Measurements from ENCODE around the gene FRAT2.
A peak's percentile ranks its signal among the peaks of the same experiment; 100 is the strongest.

FRAT2 gene

DNA sequence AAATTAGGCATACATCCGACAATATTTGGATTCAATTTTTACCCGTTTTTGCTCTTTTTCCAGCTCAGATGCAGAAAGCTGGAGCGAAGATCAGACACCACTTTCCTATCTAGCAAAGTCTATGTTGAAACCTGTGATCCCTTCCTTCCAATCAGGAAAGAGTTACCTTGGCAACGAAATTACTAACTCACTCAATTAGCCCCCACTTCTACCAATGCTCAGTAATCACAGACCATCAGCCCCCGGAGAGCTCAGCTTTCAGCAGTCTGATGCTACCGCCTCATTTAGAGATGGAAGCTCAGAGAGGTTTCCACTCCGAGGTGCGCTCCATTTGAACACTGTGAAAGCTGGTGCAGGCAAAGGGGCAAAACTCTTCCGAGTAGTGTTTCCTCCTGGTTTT, 8.8 kb downstream of the FRAT2 start:
- no peak for DNase-seq (ENCODE audit: low spot score)

DNA sequence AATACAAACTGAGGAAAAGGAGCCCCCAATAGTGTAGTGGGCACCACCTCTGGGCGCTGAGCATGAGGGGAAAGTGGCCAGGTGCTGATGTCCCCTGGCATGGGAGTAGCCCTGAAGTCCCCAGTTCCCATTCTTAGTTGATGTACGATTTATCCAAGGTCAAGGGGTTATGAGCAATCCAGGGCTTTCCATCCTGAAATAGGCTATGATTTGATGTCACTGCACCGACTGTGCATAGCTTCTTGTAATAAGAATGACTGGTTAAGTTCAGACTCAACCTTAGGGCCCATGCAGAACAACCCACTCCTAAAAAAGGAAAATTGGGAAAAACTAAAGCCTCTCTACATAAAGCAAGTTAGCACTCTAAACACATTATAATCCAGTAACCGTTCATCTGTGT, 11.0 kb downstream of the FRAT2 start:
- no peak for DNase-seq (ENCODE audit: low spot score)

DNA sequence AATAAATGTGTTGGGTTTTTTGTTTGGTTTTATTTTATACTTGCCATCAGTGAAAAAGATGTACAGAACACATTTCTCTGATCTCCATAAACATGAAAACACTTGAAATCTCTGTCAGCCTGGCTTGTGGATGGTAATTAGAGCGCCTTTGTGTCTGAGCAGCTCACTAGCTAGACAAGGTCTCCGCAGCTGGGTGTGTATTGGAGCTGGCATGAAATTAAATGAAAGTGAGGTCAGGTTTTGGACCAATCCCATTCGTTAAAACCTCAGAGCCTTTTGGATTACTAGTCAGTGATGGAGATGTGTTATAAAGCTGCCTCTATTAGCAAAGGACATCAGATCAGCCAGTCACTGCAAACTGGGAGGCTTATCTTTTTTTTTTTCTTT, 12.7 kb downstream of the FRAT2 start:
- no peak for DNase-seq (ENCODE audit: low spot score)

DNA sequence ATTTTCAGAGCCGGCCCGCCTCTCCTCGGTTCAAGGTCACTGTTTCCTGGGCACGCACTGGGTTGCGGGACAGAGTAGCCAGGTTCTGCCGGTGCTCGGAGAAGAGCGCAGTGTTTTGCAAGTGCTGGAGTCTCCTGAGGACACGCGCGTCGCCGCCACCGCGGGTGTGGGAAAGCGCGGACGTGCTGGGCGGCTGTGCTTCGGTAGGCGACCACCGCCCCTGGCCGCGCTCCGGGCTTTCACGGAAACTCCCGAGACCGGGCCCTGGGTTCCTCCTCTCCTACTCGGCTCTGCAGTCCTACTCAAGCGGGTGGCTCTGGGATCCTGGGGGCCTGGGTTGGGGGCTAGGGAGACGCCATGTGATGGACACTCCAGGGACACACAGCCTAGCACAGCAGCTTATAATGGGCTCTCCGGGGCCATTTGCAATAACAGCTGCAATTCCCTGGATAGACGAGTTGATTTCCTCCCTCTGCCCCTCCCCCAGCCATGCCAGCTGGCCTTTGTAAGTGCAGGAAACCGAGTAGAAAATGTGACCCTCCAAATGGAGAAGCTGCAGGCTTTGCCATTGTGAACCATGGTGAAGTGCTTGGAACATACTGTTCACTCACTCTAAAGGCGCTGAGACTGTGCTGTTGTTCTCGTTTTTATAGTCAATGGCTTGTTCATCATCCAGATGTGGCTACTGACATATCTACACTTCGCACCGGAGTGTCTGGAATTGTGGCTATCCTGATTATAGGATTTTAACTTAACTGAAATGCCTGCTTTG, 13.3 kb downstream of the FRAT2 start:
- no peak for DNase-seq (ENCODE audit: low spot score)

DNA sequence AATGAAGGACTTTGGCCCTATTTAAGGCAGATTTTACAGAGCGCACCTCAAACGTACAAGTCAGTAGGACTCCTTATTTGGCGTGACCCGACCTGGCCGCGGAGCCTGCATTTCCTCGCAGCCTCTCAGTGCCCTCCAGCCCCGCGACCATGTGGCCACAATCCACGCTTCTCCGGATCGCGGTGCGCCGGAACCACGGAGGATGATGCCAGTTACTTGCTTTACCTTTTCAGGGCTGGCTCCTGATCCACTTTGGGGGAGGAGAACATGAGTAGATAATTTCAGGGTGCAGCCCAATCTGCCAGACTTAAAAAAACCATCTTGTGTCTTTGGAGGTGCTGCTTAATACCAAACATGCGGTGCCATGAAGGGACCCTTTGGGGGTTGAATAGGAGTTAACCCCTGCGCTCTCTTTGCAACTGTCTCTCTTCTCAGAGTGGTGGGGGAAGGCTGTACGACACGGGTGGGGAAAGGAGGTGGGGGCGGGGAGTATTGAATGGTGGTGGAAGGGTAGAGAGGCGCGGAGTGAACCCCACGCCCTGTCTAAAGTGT, 14.0 kb downstream of the FRAT2 start:
- no peak for DNase-seq (ENCODE audit: low spot score)

DNA sequence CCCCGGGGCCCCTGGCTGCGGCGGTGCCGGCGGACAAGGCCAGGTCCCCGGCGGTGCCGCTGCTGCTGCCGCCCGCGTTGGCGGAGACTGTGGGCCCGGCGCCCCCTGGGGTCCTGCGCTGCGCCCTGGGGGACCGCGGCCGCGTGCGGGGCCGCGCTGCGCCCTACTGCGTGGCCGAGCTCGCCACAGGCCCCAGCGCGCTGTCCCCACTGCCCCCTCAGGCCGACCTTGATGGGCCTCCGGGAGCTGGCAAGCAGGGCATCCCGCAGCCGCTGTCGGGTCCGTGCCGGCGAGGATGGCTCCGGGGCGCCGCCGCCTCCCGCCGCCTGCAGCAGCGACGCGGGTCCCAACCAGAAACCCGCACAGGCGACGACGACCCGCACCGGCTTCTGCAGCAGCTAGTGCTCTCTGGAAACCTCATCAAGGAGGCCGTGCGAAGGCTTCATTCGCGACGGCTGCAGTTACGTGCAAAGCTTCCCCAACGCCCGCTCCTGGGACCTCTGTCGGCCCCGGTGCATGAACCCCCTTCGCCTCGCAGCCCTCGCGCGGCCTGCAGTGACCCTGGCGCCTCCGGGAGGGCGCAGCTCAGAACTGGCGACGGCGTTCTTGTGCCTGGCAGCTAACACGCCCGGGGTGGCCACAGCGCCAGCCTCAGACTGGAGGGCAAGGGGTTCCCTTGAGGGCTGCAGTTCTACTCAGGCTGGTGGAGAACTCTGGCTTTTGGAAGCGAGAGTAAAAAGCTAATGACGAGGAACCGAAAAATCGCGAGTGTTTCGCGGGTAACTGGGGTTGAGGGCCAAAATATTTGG, 14.7 kb downstream of the FRAT2 start:
- peak; percentile 47 for DNase-seq (ENCODE audit: low spot score)

DNA sequence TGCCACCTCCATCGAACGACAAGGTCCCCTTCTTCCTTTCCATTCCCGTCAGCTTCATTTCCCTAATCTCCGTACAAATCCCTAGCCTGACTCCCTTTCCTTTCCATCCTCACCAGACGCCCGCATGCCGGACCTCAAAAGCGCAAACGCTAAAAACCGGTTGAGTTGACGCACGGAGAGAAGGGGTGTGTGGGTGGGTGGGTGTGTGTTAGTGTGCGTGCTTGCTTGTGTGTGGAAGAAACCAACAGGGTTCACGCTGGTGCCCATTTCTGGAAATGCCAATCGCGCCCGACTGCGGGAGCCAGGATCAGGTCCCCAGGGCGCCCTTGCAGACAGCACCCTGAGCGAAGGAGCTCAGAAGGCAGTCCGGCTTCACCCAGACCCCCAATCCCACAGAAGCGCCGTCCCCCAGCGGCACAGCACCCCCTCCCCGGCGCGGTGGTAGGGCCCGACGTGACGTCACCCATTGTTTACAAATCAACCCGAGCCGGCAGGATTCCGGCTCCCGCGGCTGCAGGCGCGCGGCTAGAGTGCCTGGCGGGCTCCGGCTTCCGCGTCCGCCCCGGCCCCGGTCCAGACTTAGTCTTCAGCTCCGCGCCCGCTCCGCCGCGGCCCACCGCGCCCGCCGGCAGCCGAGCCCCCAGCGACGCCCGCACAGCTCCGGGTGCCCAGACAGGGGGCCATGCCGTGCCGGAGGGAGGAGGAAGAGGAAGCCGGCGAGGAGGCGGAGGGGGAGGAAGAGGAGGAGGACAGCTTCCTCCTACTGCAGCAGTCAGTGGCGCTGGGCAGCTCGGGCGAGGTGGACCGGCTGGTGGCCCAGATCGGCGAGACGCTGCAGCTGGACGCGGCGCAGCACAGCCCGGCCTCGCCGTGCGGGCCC, 15.5 kb downstream of the FRAT2 start, which contains the start of gene FRAT1:
Gene FRAT1, plus strand, starts transcription at position 500 of the 880 bp plus-strand sequence. Its CDS starts 183 bp downstream, at position 683.
- DNase-seq (ENCODE audit: low spot score): peak; percentile 78

DNA sequence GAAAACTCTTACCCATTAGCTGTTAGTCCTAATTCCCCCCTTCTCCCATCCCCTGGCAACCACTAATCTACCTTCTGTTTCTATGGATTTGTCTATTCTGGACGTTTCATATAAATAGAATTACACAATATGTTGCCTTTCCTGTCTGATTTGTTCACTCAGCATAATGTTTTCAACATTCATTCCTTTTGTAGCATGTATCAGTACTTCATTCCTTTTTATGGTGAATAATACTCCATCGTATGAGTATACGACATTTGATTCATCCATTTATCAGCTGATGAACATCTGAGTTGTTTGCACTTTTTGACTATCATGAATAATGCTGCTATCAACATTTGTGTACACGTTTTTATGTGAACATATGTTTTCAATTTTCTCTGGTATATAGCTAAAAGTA, 19.9 kb downstream of the FRAT2 start:
- no peak for DNase-seq (ENCODE audit: low spot score)

DNA sequence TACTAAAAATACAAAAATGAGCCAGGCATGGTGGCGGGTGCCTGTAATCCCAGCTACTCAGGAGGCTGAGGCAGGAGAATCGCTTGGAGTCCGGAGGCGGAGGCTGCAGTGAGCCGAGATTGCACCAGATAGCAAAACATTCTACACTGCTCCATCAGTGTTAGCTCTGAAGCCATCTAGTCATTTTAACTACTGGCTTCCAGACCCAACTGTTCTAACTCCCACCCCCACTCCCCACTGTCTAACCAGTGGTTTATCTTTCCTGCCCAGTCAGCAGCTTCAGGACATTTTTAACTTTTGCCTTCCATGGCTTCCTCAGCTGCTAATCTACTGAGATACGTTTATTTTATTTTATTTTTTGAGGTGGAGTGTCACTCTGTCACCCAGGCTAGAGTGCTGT, 21.6 kb downstream of the FRAT2 start:
- no peak for DNase-seq (ENCODE audit: low spot score)

DNA sequence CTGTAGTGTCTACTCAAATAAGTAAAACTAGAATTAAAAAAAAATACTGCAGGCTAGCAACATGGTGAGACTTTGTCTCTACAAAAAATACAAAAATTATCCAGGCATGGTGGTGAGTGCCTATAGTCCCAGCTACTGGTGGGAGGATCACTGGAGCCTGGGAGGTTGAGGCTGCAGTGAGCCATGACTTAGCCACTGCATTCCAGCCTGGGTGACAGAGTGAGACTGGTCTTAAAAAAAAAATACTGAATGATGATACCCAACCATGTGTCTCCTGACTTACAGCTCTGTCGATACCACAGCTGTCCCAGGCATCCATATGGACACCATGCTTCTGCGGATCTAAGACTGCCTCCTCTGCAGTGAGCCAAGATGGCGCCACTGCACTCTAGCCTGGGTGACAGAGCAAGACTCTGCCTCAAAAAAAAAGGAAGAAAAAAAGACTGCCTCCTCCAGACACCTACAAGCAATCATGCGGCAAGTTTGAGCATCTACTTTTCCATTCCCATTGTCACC, 23.4 kb downstream of the FRAT2 start:
- DNase-seq (ENCODE audit: low spot score): no peak

DNA sequence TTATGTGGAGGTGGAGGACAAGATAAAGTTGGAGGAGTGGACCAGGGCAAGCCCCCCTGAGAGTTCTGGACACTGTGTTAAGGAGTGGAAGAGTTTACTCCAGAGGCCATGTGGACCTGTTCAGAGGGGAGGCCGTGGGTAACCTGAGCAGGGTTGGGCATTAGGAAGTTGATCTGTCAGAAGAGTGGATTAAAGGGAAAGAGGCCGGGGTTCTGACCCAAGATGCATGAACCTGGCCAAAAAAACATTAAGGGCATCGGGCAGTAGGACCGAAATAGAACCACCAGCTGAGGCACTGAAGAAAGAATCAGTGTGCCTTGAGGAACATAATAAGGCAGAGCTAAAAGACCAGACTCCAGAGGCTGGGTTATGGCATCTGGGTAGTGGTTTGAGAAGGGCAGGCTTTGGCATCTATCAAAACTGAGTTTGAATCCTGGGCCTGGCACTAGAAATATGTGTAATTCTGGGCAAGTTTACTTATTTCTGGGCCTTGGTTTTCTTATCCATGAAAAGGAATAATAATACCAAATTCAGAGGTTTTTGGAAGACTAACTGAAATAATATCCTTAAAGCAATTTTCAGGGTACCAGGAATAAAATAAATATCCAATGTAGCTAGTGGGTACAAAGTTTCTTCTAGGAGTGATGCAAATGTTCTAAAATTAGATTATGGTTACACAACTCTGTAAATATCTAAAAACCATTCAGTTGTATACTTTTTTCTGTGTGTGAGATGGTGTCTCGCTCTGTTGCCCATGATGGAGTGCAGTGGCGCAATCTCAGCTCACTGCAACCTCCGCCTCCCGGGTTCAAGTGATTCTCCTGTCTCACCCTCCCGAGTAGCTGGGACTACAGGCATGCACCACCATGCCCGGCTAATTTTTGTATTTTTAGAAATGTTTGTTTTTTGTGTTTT, 26.4 kb downstream of the FRAT2 start:
- no peak for DNase-seq (ENCODE audit: low spot score)

DNA sequence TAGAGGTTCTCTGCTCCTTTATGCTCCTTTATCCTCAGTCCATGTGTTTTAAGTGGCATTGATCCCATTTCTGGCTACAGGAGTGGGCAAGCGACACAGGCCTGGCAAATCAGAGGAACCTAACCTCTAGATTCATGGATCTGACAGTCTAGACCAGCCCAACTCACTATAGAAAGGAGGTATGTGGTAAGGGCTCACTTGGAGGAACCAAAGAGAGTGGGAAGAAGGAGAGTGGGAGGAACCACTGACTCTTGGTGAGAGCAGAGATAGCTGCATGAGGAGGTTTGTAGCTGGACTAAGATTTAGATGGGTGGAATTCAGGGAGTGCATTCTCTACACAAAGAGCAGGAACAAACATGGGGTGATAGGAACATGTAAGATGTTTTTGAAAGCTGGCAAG, 27.1 kb downstream of the FRAT2 start:
- DNase-seq (ENCODE audit: low spot score): no peak

DNA sequence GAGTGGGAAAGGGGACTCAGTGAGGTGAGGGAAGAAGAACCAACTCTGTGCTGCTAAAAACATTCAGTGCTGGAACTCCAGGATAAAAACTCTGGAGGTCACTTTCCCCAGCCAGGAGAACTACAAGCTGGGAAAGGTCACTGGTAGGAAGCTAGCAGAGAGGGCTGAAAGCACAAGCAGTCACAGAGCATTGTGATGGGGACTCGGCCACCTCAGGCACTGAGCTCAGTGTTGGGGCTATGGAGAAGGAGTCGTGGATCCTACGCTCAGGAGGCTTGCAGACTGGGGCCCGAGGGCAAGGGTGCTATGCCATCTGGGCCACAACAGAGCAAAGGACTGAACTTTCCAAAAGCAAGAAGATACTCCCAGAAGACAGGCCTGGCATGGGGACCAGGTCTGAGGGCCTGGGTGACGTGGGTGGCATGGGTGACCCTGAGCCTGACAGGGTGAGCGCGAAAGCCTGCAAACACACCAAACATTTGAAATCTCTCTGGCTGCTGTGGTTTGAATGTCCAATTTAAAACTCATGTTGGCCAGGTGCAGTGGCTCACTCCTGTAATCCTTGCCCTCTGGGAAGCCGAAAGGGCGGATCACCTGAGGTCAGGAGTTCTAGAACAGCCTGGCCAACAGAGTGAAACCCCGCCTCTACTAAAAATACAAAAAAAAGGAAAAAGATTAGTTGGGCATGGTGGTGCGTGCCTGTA, 32.3 kb downstream of the FRAT2 start:
- DNase-seq (ENCODE audit: low spot score): no peak

DNA sequence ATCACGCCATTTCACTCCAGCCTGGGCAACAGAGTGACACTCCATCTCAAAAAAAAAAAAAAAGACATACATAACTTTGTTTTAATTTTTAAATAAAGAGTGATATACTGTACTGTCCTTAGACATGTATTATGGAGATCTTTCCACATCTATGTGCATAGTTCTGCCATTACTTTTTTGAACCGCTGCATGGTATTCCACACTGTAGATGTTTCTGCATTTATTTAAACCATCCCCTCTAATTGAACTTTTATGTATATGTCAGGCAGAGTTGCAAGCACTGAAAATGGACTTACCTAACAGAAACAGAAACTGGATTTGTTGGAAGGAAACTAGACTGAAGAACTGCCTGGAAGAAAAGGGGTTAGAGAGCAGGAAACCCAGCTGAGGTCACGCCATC, 33.5 kb downstream of the FRAT2 start:
- DNase-seq (ENCODE audit: low spot score): no peak

DNA sequence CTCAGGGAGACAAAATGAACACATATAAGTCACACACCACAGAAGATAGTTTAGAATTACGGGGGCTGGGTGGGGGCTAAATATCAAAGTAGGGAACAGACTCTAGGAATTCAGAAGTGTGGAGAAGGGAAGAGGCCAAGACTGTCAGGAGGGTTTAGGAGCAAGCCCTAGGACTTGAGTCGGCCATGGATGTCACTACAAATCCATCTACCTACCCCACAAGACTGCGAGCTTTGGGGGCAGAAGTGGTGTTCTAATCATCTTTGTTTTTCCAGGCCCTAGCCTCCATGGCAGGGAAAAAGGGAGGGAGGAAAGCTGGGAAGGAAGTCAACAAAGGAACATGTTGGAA, 36.3 kb downstream of the FRAT2 start:
- DNase-seq (ENCODE audit: low spot score): no peak

DNA sequence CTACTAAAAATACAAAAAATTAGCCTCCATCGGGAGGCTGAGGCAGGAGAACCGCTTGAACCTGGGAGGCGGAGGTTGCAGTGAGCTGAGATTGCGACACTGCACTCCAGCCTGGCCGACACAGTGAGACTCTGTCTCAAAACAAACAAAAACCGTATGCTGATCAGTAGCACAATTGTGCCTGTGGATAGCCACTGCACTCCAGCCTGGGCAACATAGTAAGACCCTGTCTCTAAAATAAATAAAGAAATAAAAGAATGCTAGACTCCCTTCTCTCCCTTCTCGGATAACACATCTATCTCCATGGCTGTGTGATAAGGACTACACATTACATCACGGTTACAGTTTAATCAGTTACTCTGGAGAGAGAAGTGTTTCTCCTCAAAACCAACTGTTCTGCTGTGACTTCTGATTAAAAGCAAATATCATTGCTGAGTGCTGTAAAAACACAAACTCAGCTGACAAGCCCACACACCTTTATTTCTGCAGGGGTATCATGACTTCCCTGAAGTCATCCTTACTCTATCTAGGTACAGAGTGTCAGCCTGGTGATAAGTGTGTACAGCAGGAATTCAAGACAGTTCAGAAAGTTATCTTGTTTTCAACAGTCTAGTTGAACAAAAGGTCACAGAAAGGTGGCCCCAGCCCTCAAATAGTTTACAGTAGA, 36.8 kb downstream of the FRAT2 start:
- DNase-seq (ENCODE audit: low spot score): no peak

DNA sequence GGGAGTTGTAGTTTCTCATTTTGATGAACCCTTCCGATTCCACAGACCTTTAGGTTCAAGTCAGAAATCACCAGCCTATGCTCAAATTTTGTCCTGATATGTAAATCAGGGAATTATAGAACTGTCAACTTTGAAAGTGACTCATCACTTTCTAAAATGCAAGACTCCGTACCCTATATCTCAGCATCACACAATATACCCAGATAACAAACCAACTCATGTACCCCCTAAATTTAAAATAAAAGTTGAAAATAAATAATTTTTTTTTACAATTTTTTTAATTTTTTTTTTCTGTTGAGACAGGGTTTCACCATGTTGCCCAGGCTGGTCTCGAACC, 41.7 kb downstream of the FRAT2 start:
- no peak for DNase-seq (ENCODE audit: low spot score)

DNA sequence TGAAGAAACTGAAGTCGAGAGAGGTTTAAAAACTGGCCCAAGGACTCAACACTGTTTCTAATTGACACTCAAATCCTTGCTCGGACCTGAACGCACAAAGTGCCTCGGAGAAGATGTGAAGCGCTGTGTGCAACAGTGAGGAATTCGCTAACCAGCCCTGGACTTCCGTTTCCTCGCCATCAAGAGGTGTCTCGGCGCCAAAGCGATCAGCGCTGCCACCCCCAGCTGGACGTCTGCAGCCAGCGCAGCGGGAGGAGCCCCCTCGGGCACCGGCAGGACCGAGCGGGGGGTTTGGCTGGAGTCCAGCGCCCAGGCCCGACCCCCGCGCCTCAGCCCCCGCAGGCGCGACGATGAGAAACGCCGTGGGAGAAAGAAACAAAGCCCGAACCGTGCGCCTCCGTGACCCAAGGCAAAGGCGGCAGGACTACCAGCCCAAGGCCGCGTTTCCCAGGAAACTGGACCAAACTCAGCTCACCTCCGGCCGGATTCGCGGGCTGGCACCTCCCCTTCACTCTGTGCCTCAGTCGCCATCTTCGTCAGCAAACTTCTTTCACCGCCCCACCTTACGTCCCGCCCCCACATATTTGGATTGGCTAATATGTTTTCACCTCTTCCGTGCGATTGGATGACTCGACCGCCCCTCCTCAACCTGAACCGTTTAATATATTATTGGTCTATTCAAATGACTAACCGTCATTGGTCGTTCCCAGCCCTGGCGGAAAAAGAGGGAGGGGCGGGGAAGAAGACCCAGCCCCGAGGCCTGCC, 42.2 kb downstream of the FRAT2 start, which contains the start of gene ARHGAP19:
Gene ARHGAP19, minus strand, starts transcription at position 541 of the 765 bp plus-strand sequence. Its CDS starts 10 bp downstream, at position 531.
- DNase-seq (ENCODE audit: low spot score): peak; percentile 95
